Large intestine (tissue), 3 donors: ENCODE data around the gene PPARGC1A. TPM values are rescaled to one million over a fixed set of nuclear protein-coding genes. Genes with fewer than 3 reads are reported as not detected.

Source experiments
- DNase-seq, 2 donors: peaks; one replicate each; pipeline versions ENCODE4 v3.0.0 to v3.0.0-alpha.2; 2013
- H3K27ac ChIP-seq: one replicate; pipeline ENCODE4 v1.5.1; 2013; ENCODE audit warnings: low read length
- H3K27me3 ChIP-seq: 2 replicates; pipeline ENCODE4 v1.6.1; 2013; ENCODE audit warnings: low read length; ENCODE audit not compliant: control insufficient read depth, insufficient read depth
- H3K36me3 ChIP-seq: 2 replicates; pipeline ENCODE4 v1.6.1; 2013; ENCODE audit warnings: low read length; ENCODE audit not compliant: control insufficient read depth, insufficient read depth
- H3K4me1 ChIP-seq: one replicate; pipeline ENCODE4 v1.6.1; 2013; ENCODE audit warnings: low read length; ENCODE audit not compliant: control insufficient read depth, insufficient read depth
- H3K4me3 ChIP-seq: one replicate; pipeline ENCODE4 v1.5.1; 2013; ENCODE audit warnings: low read length
- H3K9me3 ChIP-seq: one replicate; pipeline ENCODE4 v1.6.1; 2013; ENCODE audit warnings: mild to moderate bottlenecking, low read depth, low read length, moderate library complexity; ENCODE audit not compliant: control insufficient read depth
- WGBS: methylation state at CpG from one replicate; pipeline ENCODE4 v1.1.5; 2013; ENCODE audit warnings: low lambda C conversion rate; ENCODE audit not compliant: insufficient coverage; 5-methylcytosine and 5-hydroxymethylcytosine counted together
- polyA plus RNA-seq: library from polyadenylated mRNA; unstranded; fragments of 120-200 nt; gene quantifications from one replicate; pipeline ENCODE4 v1.2.1, GENCODE V29; 2013

The PPARGC1A gene
- polyA plus RNA-seq, 1 donor = 3.2 TPM

DNA sequence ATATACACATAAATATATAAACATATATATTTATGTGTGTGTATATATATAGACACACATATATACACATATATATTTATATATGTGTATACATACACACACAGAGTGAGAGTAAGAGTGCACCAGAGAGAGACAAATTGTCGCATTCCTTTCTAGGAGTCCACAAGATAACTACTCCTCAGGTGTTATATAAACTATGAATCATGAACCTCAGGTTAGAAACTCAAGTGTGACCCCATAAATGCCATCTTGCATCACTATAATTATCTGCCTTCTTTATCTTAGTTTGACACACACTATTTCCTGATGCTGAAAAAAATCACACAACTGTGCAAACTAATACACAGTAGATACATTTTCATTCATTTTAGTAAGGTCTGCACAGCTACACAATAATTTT lies 135.2 kb downstream of the PPARGC1A start:
- Histone ChIP-seq H3K27me3 (no peaks in the 10 kb centered on the region), H3K36me3 (no peaks in the 10 kb centered on the region), H3K4me1 (peaks cover 3% of the 10 kb centered on the region), H3K4me3 (no peak overlapping the region), H3K9me3 (no peaks in the 10 kb centered on the region), H3K27ac (no peak overlapping the region)
- peak; percentile 12 to 27 for DNase-seq
- WGBS = no CpG with 5 or more reads among the region's 1 CpG

- Histone ChIP-seq H3K27ac (no peak overlapping the region), H3K4me3 (no peak overlapping the region), H3K27me3 (peaks cover 2% of the 10 kb centered on the region), H3K4me1 (peaks cover 12% of the 10 kb centered on the region), H3K9me3 (no peaks in the 10 kb centered on the region), H3K36me3 (no peaks in the 10 kb centered on the region)
- no CpG with 5 or more reads among the region's 2 CpGs for WGBS
- DNase-seq = no peak
Measured at GRCh38 chr4:23750125-23750524, 139.7 kb downstream of the PPARGC1A start.

- Histone ChIP-seq H3K27ac (no peak overlapping the region), H3K9me3 (no peaks in the 10 kb centered on the region), H3K36me3 (no peaks in the 10 kb centered on the region), H3K4me3 (no peak overlapping the region), H3K4me1 (peaks cover 9% of the 10 kb centered on the region), H3K27me3 (peaks cover 7% of the 10 kb centered on the region)
- DNase-seq = peak; percentile 41 to 46
- 40% methylated on average over 1 of the region's 2 CpGs for WGBS
Measured at GRCh38 chr4:23747281-23747735, 142.5 kb downstream of the PPARGC1A start.

GRCh38 chr4:23746672-23747071 lies 143.2 kb downstream of the PPARGC1A start:
- WGBS = 100% methylated on average over 1 of the region's 2 CpGs
- no peak overlapping the region for H3K4me3 ChIP-seq
- no peaks in the 10 kb centered on the region for H3K9me3 ChIP-seq
- no peaks in the 10 kb centered on the region for H3K36me3 ChIP-seq
- peaks cover 7% of the 10 kb centered on the region for H3K27me3 ChIP-seq
- no peak for DNase-seq
- no peak overlapping the region for H3K27ac ChIP-seq
- peaks cover 9% of the 10 kb centered on the region for H3K4me1 ChIP-seq

GRCh38 chr4:23746027-23746426 lies 143.8 kb downstream of the PPARGC1A start:
- Histone ChIP-seq H3K4me1 (peaks cover 15% of the 10 kb centered on the region), H3K4me3 (no peak overlapping the region), H3K27ac (no peak overlapping the region), H3K9me3 (no peaks in the 10 kb centered on the region), H3K27me3 (peaks cover 7% of the 10 kb centered on the region), H3K36me3 (no peaks in the 10 kb centered on the region)
- no peak for DNase-seq
- WGBS = no CpG with 5 or more reads among the region's 3 CpGs

GRCh38 chr4:23745377-23745776 lies 144.5 kb downstream of the PPARGC1A start:
- DNase-seq = no peak
- 100% methylated on average over 2 of the region's 3 CpGs for WGBS

More at GRCh38 chr4:23745377-23745776, 144.5 kb downstream of the PPARGC1A start:
- H3K9me3 ChIP-seq = no peaks in the 10 kb centered on the region
- peaks cover 20% of the 10 kb centered on the region for H3K4me1 ChIP-seq
- no peak overlapping the region for H3K27ac ChIP-seq
- H3K36me3 ChIP-seq = no peaks in the 10 kb centered on the region
- H3K27me3 ChIP-seq = peaks cover 7% of the 10 kb centered on the region
- no peak overlapping the region for H3K4me3 ChIP-seq
